GM23338 (cell line): ENCODE results near the gene NDUFAF5.

Experiments used
- CREB1 ChIP-seq: fragments of 250-450 bp; sonication (Bioruptor Pico); IDR thresholded peaks from 2 replicates; pipeline ENCODE4 v1.5.0; 2020; ENCODE audit warnings: low read depth, mild to moderate bottlenecking, moderate library complexity
- EZH2 ChIP-seq: fragments of 200-600 bp; sonication (generic); IDR thresholded peaks from one replicate; pipeline ENCODE4 v1.8.0; 2017; ENCODE audit warnings: antibody characterized with exemption, mild to moderate bottlenecking, low read depth; ENCODE audit not compliant: unreplicated experiment
- EZH2phosphoT487 ChIP-seq: fragments of 200-600 bp; sonication (generic); IDR thresholded peaks from one replicate; pipeline ENCODE4 v1.8.1; 2018; ENCODE audit warnings: antibody characterized with exemption; ENCODE audit not compliant: unreplicated experiment
- JUNB ChIP-seq: IDR thresholded peaks from one replicate; pipeline ENCODE4 v1.6.1; 2016; ENCODE audit warnings: antibody characterized with exemption; ENCODE audit not compliant: unreplicated experiment
- POLR2AphosphoS5 ChIP-seq: IDR thresholded peaks from 2 replicates; pipeline ENCODE4 v1.6.1; 2016; ENCODE audit warnings: antibody characterized with exemption, low read depth
- REST ChIP-seq: IDR thresholded peaks from one replicate; pipeline ENCODE4 v1.6.1; 2018; ENCODE audit warnings: antibody characterized with exemption; ENCODE audit not compliant: unreplicated experiment
- STAT1 ChIP-seq: IDR thresholded peaks from one replicate; pipeline ENCODE4 v1.6.1; 2016; ENCODE audit warnings: antibody characterized with exemption; ENCODE audit not compliant: unreplicated experiment
- ZNF114 ChIP-seq: fragments of 250-450 bp; sonication (Bioruptor Pico); IDR thresholded peaks from 2 replicates; pipeline ENCODE4 v1.5.0; 2020; ENCODE audit warnings: mild to moderate bottlenecking, moderate library complexity
- TF ChIP-seq, protein P1 (sequence below), 2 experiments: fragments of 200-600 bp in 1 of 2; sonication (generic) in 1 of 2; conservative IDR thresholded peaks; 2 replicates each; pipeline versions ENCODE4 v1.5.1 to v1.6.1; 2016 to 2017; ENCODE audit warnings: antibody characterized with exemption in 2 of 2, low read depth in 2 of 2, mild to moderate bottlenecking in 2 of 2, moderate library complexity in 1 of 2
- TF ChIP-seq, protein P2 (sequence below): IDR thresholded peaks from 2 replicates; pipeline ENCODE4 v1.6.1; 2016; ENCODE audit warnings: antibody characterized with exemption

GRCh38 chr20:13791540-13792459 lies 7.0 kb downstream of the NDUFAF5 start:
- TF ChIP-seq, protein P1, sequence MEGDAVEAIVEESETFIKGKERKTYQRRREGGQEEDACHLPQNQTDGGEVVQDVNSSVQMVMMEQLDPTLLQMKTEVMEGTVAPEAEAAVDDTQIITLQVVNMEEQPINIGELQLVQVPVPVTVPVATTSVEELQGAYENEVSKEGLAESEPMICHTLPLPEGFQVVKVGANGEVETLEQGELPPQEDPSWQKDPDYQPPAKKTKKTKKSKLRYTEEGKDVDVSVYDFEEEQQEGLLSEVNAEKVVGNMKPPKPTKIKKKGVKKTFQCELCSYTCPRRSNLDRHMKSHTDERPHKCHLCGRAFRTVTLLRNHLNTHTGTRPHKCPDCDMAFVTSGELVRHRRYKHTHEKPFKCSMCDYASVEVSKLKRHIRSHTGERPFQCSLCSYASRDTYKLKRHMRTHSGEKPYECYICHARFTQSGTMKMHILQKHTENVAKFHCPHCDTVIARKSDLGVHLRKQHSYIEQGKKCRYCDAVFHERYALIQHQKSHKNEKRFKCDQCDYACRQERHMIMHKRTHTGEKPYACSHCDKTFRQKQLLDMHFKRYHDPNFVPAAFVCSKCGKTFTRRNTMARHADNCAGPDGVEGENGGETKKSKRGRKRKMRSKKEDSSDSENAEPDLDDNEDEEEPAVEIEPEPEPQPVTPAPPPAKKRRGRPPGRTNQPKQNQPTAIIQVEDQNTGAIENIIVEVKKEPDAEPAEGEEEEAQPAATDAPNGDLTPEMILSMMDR (conservative IDR thresholded peaks at IDR 0.05; ENCODE audit: low read depth in 2 of 2): no peak
- TF ChIP-seq CREB1 (no peak), POLR2AphosphoS5 (no peak), JUNB (no peak), EZH2 (no peak), STAT1 (no peak), REST (no peak), EZH2phosphoT487 (no peak), ZNF114 (CRISPR knock-in tag) (no peak)
- TF ChIP-seq, protein P2, sequence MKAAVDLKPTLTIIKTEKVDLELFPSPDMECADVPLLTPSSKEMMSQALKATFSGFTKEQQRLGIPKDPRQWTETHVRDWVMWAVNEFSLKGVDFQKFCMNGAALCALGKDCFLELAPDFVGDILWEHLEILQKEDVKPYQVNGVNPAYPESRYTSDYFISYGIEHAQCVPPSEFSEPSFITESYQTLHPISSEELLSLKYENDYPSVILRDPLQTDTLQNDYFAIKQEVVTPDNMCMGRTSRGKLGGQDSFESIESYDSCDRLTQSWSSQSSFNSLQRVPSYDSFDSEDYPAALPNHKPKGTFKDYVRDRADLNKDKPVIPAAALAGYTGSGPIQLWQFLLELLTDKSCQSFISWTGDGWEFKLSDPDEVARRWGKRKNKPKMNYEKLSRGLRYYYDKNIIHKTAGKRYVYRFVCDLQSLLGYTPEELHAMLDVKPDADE: no peak
